Small intestine (tissue), 7 donors: ENCODE data around the gene MCM10. TPM values are rescaled to one million over a fixed set of nuclear protein-coding genes. Genes with fewer than 3 reads are reported as not detected.
A peak's percentile ranks its signal among the peaks of the same experiment; 100 is the strongest.

Experiments used
- DNase-seq, 2 donors: peaks; one replicate each; pipeline versions ENCODE4 v3.0.0 to v3.0.0-alpha.2; 2013
- FAIRE-seq: peaks from 2 replicates; lab custom pipeline; 2012; peaks lifted over from hg19 to GRCh38; lab: Jason Lieb, UNC
- H3K27ac ChIP-seq, 3 donors: one replicate each; pipeline ENCODE4 v1.5.1; 2013; ENCODE audit warnings: low read length in 2 of 3, mild to moderate bottlenecking in 2 of 3, control low read depth in 1 of 3, inconsistent platforms in 1 of 3, low read depth in 1 of 3, moderate library complexity in 1 of 3
- H3K27me3 ChIP-seq, 3 donors: one replicate each; pipeline ENCODE4 v1.6.1; 2013; ENCODE audit warnings: low read length in 3 of 3, inconsistent platforms in 1 of 3; ENCODE audit not compliant: control insufficient read depth in 3 of 3, insufficient read depth in 3 of 3
- H3K36me3 ChIP-seq, 3 donors: one replicate each; pipeline ENCODE4 v1.6.1; 2013; ENCODE audit warnings: low read length in 3 of 3, inconsistent platforms in 1 of 3, low read depth in 1 of 3, mild to moderate bottlenecking in 1 of 3, moderate library complexity in 1 of 3; ENCODE audit not compliant: control insufficient read depth in 3 of 3, insufficient read depth in 2 of 3
- H3K4me1 ChIP-seq, 3 donors: one replicate each; pipeline ENCODE4 v1.6.1; 2013; ENCODE audit warnings: low read length in 2 of 3, inconsistent platforms in 1 of 3, low read depth in 1 of 3, mild to moderate bottlenecking in 1 of 3, moderate library complexity in 1 of 3; ENCODE audit not compliant: control insufficient read depth in 3 of 3, insufficient read depth in 2 of 3
- H3K4me3 ChIP-seq, 3 donors: one replicate each; pipeline ENCODE4 v1.5.1; 2013; ENCODE audit warnings: low read length in 3 of 3, control low read depth in 1 of 3, inconsistent platforms in 1 of 3, low read depth in 1 of 3, mild to moderate bottlenecking in 1 of 3, moderate library complexity in 1 of 3
- H3K9me3 ChIP-seq, 2 donors: one replicate each; pipeline ENCODE4 v1.6.1; 2013; ENCODE audit warnings: low read depth in 1 of 2, low read length in 1 of 2; ENCODE audit not compliant: control insufficient read depth in 2 of 2, insufficient read depth in 1 of 2
- WGBS, 3 donors: extraction: QIAGEN DNeasy Blood & Tissue Kit; methylation state at CpG; one replicate each; pipeline ENCODE4 v1.1.7; 2013; 5-methylcytosine and 5-hydroxymethylcytosine counted together
- polyA plus RNA-seq, 4 donors: library from polyadenylated mRNA; stranded (reverse) in 3 of 4; unstranded in 1 of 4; fragments of 200-250 nt in 3 of 4; fragments of 120-200 nt in 1 of 4; gene quantifications; one replicate each; pipeline versions ENCODE4 v1.2.1 to v1.2.3, GENCODE V29; 2013
- donor health status: healthy with polysubstance abuse.
- donor health status: control.
- donor health status: control.
- donor health status: Bipolar disorder and iron deficiency.
- donor health status: healthy.

MCM10 gene
- polyA plus RNA-seq, 4 donors: 0.22 to 4.1 (median 1.9) TPM; not detected in 1

GRCh38 chr10:13190816-13191215, 29.5 kb downstream of the MCM10 start:
- no peak for DNase-seq
- WGBS, 3 donors: 78 to 92% (median 90%) methylated on average over 3 of the region's 3 CpGs
- Histone ChIP-seq H3K4me3 (no peak overlapping the region), H3K27me3 (no peaks in the 10 kb centered on the region), H3K4me1 (no peaks in the 10 kb centered on the region), H3K27ac (no peak overlapping the region), H3K36me3 (peaks cover 0 to 21% (median 0%) of the 10 kb centered on the region in 3 donors), H3K9me3 (no peaks in the 10 kb centered on the region)
- no peak for FAIRE-seq

GRCh38 chr10:13191362-13191761, 30.0 kb downstream of the MCM10 start:
- FAIRE-seq: no peak
- WGBS, 3 donors: 94 to 98% (median 94%) methylated on average over 5 of the region's 5 CpGs
- H3K4me3 ChIP-seq: no peak overlapping the region

DNA sequence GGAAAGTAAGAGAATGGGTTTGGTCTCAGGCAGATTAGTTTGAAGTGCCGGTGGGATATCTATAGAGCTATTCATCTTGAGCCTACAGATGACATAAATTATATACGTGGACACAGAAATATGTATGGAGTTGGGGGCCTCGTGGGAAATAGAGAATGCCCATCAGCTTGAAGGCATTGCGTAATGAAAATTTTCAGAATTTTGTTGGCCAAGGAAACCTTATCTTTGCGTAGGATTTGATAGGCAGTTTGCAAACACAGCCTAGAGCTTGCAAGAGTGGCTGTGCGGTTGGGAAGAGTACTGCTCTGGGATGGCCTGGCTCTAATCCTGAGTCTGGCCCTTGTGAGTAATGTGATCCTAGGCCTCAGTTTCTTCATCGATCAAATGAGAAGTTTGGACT, 32.3 kb downstream of the MCM10 start:
- no peak for FAIRE-seq
- DNase-seq: no peak
- no peak overlapping the region for H3K4me3 ChIP-seq
- H3K27me3 ChIP-seq: no peaks in the 10 kb centered on the region
- no peaks in the 10 kb centered on the region for H3K9me3 ChIP-seq
- no peaks in the 10 kb centered on the region for H3K4me1 ChIP-seq
- H3K36me3 ChIP-seq: peaks cover 0 to 22% (median 0%) of the 10 kb centered on the region in 3 donors
- 94 to 96% (median 95%) methylated on average over 7 of the region's 7 CpGs for WGBS, 3 donors
- H3K27ac ChIP-seq: no peak overlapping the region

More at GRCh38 chr10:13191362-13191761, 30.0 kb downstream of the MCM10 start:
- no peak overlapping the region for H3K27ac ChIP-seq
- H3K4me1 ChIP-seq: no peaks in the 10 kb centered on the region
- no peaks in the 10 kb centered on the region for H3K27me3 ChIP-seq
- no peak for DNase-seq
- peaks cover 0 to 23% (median 0%) of the 10 kb centered on the region in 3 donors for H3K36me3 ChIP-seq
- no peaks in the 10 kb centered on the region for H3K9me3 ChIP-seq

DNA sequence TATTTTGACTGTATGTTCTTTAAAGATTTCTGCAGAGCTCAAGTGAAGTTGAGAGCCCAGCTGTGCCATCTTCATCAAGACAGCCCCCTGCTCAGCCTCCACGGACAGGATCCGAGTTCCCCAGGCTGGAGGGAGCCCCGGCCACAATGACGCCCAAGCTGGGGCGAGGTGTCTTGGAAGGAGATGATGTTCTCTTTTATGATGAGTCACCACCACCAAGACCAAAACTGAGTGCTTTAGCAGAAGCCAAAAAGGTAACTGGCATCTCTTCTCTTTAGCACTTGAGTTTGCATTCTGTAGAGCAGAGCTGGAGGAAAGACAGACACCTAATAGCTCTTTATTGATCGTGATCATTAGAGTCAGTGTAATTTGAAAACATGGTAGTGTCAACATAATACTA, 33.7 kb downstream of the MCM10 start:
- 93 to 97% (median 96%) methylated on average over 6 of the region's 6 CpGs for WGBS, 3 donors
- DNase-seq: no peak
- Histone ChIP-seq H3K27ac (no peak overlapping the region), H3K27me3 (no peaks in the 10 kb centered on the region), H3K4me1 (no peaks in the 10 kb centered on the region), H3K4me3 (no peak overlapping the region), H3K9me3 (no peaks in the 10 kb centered on the region), H3K36me3 (peaks cover 0 to 20% (median 0%) of the 10 kb centered on the region in 3 donors)
- no peak for FAIRE-seq

DNA sequence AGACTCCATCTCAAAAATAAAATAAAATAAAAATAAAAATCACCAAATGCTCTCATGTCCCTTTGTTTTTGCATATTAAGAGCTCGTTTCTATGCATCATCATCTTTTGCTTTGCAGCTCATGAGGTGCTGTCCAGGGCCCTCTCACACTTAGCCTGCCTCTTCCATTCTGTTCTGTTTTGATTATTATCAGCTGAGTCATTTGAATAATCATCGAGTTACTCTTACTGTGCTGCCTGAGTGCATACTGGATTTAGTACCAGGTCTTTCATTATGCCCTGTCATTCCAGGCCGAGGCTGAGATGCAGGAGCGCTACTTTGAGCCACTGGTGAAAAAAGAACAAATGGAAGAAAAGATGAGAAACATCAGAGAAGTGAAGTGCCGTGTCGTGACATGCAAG, 39.8 kb downstream of the MCM10 start:
- no peak overlapping the region for H3K27ac ChIP-seq
- H3K4me1 ChIP-seq: no peaks in the 10 kb centered on the region
- WGBS, 3 donors: 85 to 86% (median 86%) methylated on average over 6 of the region's 6 CpGs
- peaks cover 0 to 4% of the 10 kb centered on the region in 2 donors for H3K9me3 ChIP-seq
- no peak overlapping the region for H3K4me3 ChIP-seq
- H3K36me3 ChIP-seq: peaks cover 0 to 16% (median 0%) of the 10 kb centered on the region in 3 donors
- no peak for FAIRE-seq
- DNase-seq: no peak
- H3K27me3 ChIP-seq: no peaks in the 10 kb centered on the region

DNA sequence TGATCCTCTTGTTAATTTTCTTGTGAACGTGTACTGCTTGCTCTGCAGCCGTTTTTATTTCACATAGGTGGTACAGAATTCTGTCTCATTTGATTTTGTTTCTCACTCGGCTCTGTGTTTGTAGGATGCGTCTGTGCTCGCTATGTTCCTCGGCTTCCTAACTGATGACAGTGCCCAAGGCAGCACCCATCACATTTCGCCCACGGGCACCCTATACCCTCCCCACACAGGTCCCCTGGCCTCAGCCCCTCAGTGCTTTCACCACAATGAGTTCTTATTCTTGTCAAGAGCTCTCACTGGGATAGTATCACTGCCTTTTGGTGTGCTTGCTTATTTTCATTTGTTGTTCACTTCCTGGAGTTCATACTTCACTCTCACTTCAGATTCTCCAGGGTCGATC, 44.7 kb downstream of the MCM10 start:
- peaks cover 0 to 4% of the 10 kb centered on the region in 2 donors for H3K9me3 ChIP-seq
- no peak overlapping the region for H3K27ac ChIP-seq
- no peak overlapping the region for H3K4me3 ChIP-seq
- 90 to 96% (median 95%) methylated on average over 9 of the region's 9 CpGs for WGBS, 3 donors
- no peaks in the 10 kb centered on the region for H3K27me3 ChIP-seq
- peaks cover 0 to 12% (median 0%) of the 10 kb centered on the region in 3 donors for H3K36me3 ChIP-seq
- FAIRE-seq (no peak), DNase-seq (no peak)
- H3K4me1 ChIP-seq: no peaks in the 10 kb centered on the region

DNA sequence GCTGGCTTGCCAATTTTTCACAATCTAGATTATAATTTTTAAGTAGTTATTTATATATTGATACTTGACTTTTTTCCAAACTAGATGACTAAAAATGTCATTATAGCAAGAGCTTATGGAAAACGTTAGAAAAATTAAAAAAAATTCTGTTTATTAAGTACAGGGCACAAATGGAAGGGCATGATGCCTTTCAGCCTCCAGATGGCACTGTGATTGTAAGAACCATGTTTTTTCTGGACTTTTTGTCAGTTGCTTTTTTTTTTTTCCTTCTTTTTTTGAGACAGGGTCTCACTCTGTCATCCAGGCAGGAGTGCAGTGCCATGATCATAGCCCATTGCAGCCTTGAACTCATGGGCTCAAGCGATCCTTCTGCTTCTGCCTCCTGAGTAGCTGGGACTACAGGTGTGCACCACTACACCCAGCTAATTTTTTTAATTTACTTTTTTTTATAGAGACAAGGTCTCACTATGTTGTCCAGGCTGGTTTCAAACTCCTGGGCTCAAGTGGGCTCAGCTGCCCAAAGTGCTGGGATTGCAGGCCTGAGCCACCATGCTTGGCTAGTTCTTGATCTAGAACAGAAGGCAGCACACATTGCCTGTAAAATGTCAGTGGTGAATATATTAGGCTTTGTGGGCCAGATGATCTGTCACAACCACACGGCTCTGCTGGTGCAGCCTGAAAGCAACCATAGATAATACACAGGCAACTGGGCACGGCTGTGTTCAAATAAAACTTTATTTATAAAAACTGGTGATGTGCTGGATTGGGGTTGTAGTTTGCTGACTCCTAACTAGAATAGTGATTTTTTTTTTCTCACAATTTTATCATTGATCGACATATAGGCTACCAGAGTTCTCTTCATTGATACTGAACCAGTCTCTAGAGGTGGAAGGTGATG, 45.4 kb downstream of the MCM10 start:
- Histone ChIP-seq H3K9me3 (peaks cover 0 to 4% of the 10 kb centered on the region in 2 donors), H3K4me1 (no peaks in the 10 kb centered on the region), H3K4me3 (no peak overlapping the region), H3K36me3 (peaks cover 0 to 7% (median 0%) of the 10 kb centered on the region in 3 donors), H3K27ac (no peak overlapping the region), H3K27me3 (no peaks in the 10 kb centered on the region)
- 59 to 72% (median 60%) methylated on average over 5 of the region's 5 CpGs for WGBS, 3 donors
- FAIRE-seq (no peak), DNase-seq (peak; percentile 15 to 27)

DNA sequence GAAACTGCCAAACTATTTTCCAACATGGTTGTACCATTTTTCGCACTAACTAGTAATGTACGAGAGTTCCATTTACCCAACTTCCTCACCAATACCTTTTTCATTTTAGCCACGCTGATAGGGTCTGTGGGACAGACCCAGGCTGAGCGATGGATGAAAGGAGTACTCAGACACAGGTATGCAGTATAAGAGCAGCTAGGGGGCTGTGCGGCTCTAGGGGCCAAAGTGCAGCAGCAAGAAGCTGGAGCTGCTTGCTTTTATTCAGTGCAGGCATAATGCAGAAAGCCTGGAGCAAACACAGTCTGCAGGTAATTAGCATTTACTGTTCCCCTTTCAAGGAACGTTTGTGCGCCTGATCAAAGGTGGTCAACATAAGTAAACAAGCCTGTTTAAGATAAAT, 51.8 kb downstream of the MCM10 start:
- Histone ChIP-seq H3K36me3 (peaks cover 0 to 2% (median 0%) of the 10 kb centered on the region in 3 donors), H3K4me1 (no peaks in the 10 kb centered on the region), H3K27me3 (no peaks in the 10 kb centered on the region), H3K4me3 (no peak overlapping the region), H3K27ac (no peak overlapping the region), H3K9me3 (peaks cover 0 to 5% of the 10 kb centered on the region in 2 donors)
- FAIRE-seq (no peak), DNase-seq (no peak)
- WGBS, 3 donors: 78 to 85% (median 84%) methylated on average over 7 of the region's 7 CpGs
